HCT116 (cell line): ENCODE measurements around the gene FOXS1. TPM values are rescaled to one million over a fixed set of nuclear protein-coding genes. Genes with fewer than 3 reads are reported as not detected.

Source experiments
- ATAC-seq: fragments of 200-7000 bp; cut with Tn5 transposase; 2 replicates; pipeline ENCODE4 v1.9.1; 2020; ENCODE audit warnings: mild to moderate bottlenecking, moderate library complexity
- BruUV-seq: library from RNA; stranded (reverse); fragments of 400-500 nt; replicated peaks from 2 replicates; lab custom pipeline; 2021; lab: Mats Ljungman, UMichigan
- CTCF ChIA-PET: fragments of 300-600 bp; sonication (Branson Sonifier 250); formaldehyde crosslinking; loops from one replicate; lab custom pipeline; 2021; ENCODE audit warnings: antibody characterized with exemption; lab: Charles Lee
- POLR2A ChIA-PET: fragments of 300-600, 350-600 bp; sonication (Branson Sonifier 250); formaldehyde crosslinking; loops from one replicate; lab custom pipeline; 2021; ENCODE audit warnings: antibody characterized with exemption; lab: Charles Lee
- RAD21 ChIA-PET, 2 experiments: fragments of 300-600 bp; sonication (Branson Sonifier 250); formaldehyde crosslinking; loops; one replicate each; lab custom pipeline; 2023; ENCODE audit warnings: low total read pairs in 2 of 2; ENCODE audit not compliant: uncharacterized antibody in 2 of 2, unreplicated experiment in 2 of 2, low non-redundant PET in 1 of 2; lab: Charles Lee
- DNase-seq: peaks from one replicate; pipeline ENCODE4 v3.0.0-alpha.2; 2010; ENCODE audit warnings: low read depth, low spot score
- H2AFZ ChIP-seq: fragments of 200-600 bp; shearing (Covaris generic), sonication (generic); 2 replicates; pipeline ENCODE4 v1.6.1; 2017; ENCODE audit warnings: low read depth, mixed run types, mixed read lengths, antibody characterized with exemption, low read length; ENCODE audit not compliant: poor library complexity, severe bottlenecking
- H3K27ac ChIP-seq: 2 replicates; pipeline ENCODE4 v1.5.1; 2012; ENCODE audit warnings: low read depth, low read length
- H3K27me3 ChIP-seq: fragments of 200-600 bp; sonication (generic); 2 replicates; pipeline ENCODE4 v1.6.1; 2016; ENCODE audit warnings: mixed run types, low read length, mixed read lengths; ENCODE audit not compliant: insufficient read depth
- H3K36me3 ChIP-seq, 2 experiments: fragments of 200-500 bp in 1 of 2; fragments of 200-600 bp in 1 of 2; sonication (Bioruptor generic) in 1 of 2; sonication (generic) in 1 of 2; 2 replicates each; pipeline versions ENCODE4 v1.5.1 to v1.6.1; 2014 to 2016; ENCODE audit warnings: low read length in 2 of 2, inconsistent platforms in 1 of 2, mixed read lengths in 1 of 2, mixed run types in 1 of 2; ENCODE audit not compliant: insufficient read depth in 2 of 2, control insufficient read depth in 1 of 2
- H3K4me1 ChIP-seq, 2 experiments: fragments of 200-600 bp in 1 of 2; sonication (generic) in 1 of 2; 2 replicates each; pipeline versions ENCODE4 v1.5.1 to v1.6.1; 2012 to 2017; ENCODE audit warnings: low read length in 2 of 2, inconsistent platforms in 1 of 2, mild to moderate bottlenecking in 1 of 2, mixed read lengths in 1 of 2, mixed run types in 1 of 2, moderate library complexity in 1 of 2; ENCODE audit not compliant: insufficient read depth in 2 of 2, control insufficient read depth in 1 of 2
- H3K4me2 ChIP-seq: fragments of 200-600 bp; sonication (generic); 2 replicates; pipeline ENCODE4 v1.6.1; 2017; ENCODE audit warnings: mixed run types, low read length, mixed read lengths
- H3K4me3 ChIP-seq, 2 experiments: fragments of 200-600 bp in 1 of 2; sonication (generic) in 1 of 2; replicated peaks in 1 of 2; 2 replicates each; pipeline ENCODE4 v1.5.1; 2011 to 2016; ENCODE audit warnings: low read length in 2 of 2, control low read depth in 1 of 2, low read depth in 1 of 2, mild to moderate bottlenecking in 1 of 2, mixed read lengths in 1 of 2, mixed run types in 1 of 2
- H3K79me2 ChIP-seq: fragments of 200-600 bp; sonication (generic); 2 replicates; pipeline ENCODE4 v1.6.1; 2017; ENCODE audit warnings: mild to moderate bottlenecking, mixed run types, low read length, moderate library complexity, mixed read lengths; ENCODE audit not compliant: insufficient read depth
- H3K9ac ChIP-seq: fragments of 200-600 bp; sonication (generic); 2 replicates; pipeline ENCODE4 v1.6.1; 2016; ENCODE audit warnings: low read length, mixed read lengths
- H3K9me2 ChIP-seq: fragments of 200-600 bp; sonication (generic), shearing (Covaris generic); 2 replicates; pipeline ENCODE4 v1.6.1; 2017; ENCODE audit warnings: mixed run types, mild to moderate bottlenecking, moderate library complexity; ENCODE audit not compliant: insufficient read depth
- H3K9me3 ChIP-seq, 2 experiments: fragments of 200-500 bp in 1 of 2; fragments of 200-600 bp in 1 of 2; sonication (Bioruptor generic) in 1 of 2; sonication (generic) in 1 of 2; 2 replicates each; pipeline ENCODE4 v1.6.1; 2014 to 2017; ENCODE audit warnings: low read length in 2 of 2, mixed read lengths in 2 of 2, inconsistent platforms in 1 of 2, low read depth in 1 of 2, mild to moderate bottlenecking in 1 of 2, mixed run types in 1 of 2, moderate library complexity in 1 of 2; ENCODE audit not compliant: control insufficient read depth in 1 of 2, insufficient read depth in 1 of 2
- H4K20me1 ChIP-seq: fragments of 200-600 bp; sonication (generic), shearing (Covaris generic); 2 replicates; pipeline ENCODE4 v1.6.1; 2017; ENCODE audit warnings: mixed run types, mild to moderate bottlenecking, moderate library complexity; ENCODE audit not compliant: insufficient read depth
- CBX3 ChIP-seq: IDR thresholded peaks from 2 replicates; pipeline ENCODE4 v1.6.1; 2012; ENCODE audit warnings: low read depth
- ELF1 ChIP-seq: IDR thresholded peaks from 2 replicates; pipeline ENCODE4 v1.6.1; 2012; ENCODE audit warnings: low read depth, borderline replicate concordance
- EZH2 ChIP-seq: fragments of 200-600 bp; sonication (generic); IDR thresholded peaks from 2 replicates; pipeline ENCODE4 v1.6.1; 2017; ENCODE audit warnings: antibody characterized with exemption, mixed run types
- REST ChIP-seq: IDR thresholded peaks from 2 replicates; pipeline ENCODE4 v1.6.1; 2012; ENCODE audit warnings: low read depth
- TCF7L2 ChIP-seq: IDR thresholded peaks from 2 replicates; pipeline ENCODE4 v1.7.0; 2011; ENCODE audit warnings: borderline replicate concordance, inconsistent platforms; ENCODE audit not compliant: insufficient read depth, insufficient read length; ENCODE audit errors: extremely low read depth
- ZBTB33 ChIP-seq: IDR thresholded peaks from 2 replicates; pipeline ENCODE4 v1.6.1; 2011; ENCODE audit warnings: mild to moderate bottlenecking, low read length, moderate library complexity; ENCODE audit not compliant: insufficient replicate concordance; ENCODE audit errors: extremely low read depth
- ZFX ChIP-seq: fragments of 450-650 bp; IDR thresholded peaks from 2 replicates; pipeline ENCODE4 v1.6.1; 2017
- intact Hi-C: fragments of 100-400 bp; cut with micrococcal nuclease; formaldehyde crosslinking; loops from 2 replicates; pipeline ENCODE4 v1.10.0; 2022
- total RNA-seq: library from RNA; stranded (reverse); gene quantifications from one replicate; pipeline ENCODE4 v1.2.1, GENCODE V29; 2021; ENCODE audit not compliant: unreplicated experiment

The FOXS1 gene
- total RNA-seq, 1 experiment from 2014 or later: not detected

GRCh38 chr20:31883829-31884228, 38.4 kb upstream of the FOXS1 start:
- TF ChIP-seq EZH2 (no peak), ZFX (no peak), REST (no peak), ZBTB33 (no peak), ELF1 (no peak), TCF7L2 (no peak), CBX3 (no peak)
- Histone ChIP-seq H3K4me3 (no peak overlapping the region), H4K20me1 (no peaks in the 10 kb centered on the region), H3K79me2 (no peaks in the 10 kb centered on the region), H2AFZ (no peak overlapping the region), H3K27me3 (no peaks in the 10 kb centered on the region), H3K27ac (no peak overlapping the region), H3K9me3 (no peaks in the 10 kb centered on the region), H3K4me1 (peaks cover 4 to 11% of the 10 kb centered on the region in 2 experiments; a peak in 3 of 4 replicates), H3K36me3 (no peaks in the 10 kb centered on the region), H3K9ac (no peak overlapping the region), H3K9me2 (no peaks in the 10 kb centered on the region), H3K4me2 (no peak overlapping the region)
- intact Hi-C loops: no loop called here
- no TSS peak for BruUV-seq
- RAD21 ChIA-PET: no interaction called here
- ATAC-seq (no peak), DNase-seq (no peak)
- CTCF ChIA-PET: no interaction called here
- POLR2A ChIA-PET: no interaction called here
